AG04449 (cell line): ENCODE measurements around the gene SEPTIN5.
"Not testable (repeated sequence)": the region's sequence is repeated elsewhere in the genome, so short reads cannot be mapped to it uniquely, and the experiment has no call there.

Source experiments
- CTCF ChIA-PET: fragments of 350-600 bp; formaldehyde crosslinking; extraction: SDS; loops from one replicate; lab custom pipeline; 2021; ENCODE audit warnings: antibody characterized with exemption; lab: Yijun Ruan, JAX
- POLR2A ChIA-PET: fragments of 400-600, 350-600 bp; formaldehyde crosslinking; extraction: SDS; loops from one replicate; lab custom pipeline; 2020; ENCODE audit warnings: antibody characterized with exemption, inconsistent platforms; lab: Yijun Ruan, JAX
- DNase-seq: peaks from one replicate; pipeline ENCODE4 v3.0.0-alpha.2; 2010; ENCODE audit warnings: low read depth, low spot score
- H3K4me3 ChIP-seq: 2 replicates; pipeline ENCODE4 v1.5.1; 2011; ENCODE audit warnings: low read depth, mild to moderate bottlenecking, control low read depth, low read length
- CTCF ChIP-seq: IDR thresholded peaks from one replicate; pipeline ENCODE4 v1.5.1; 2011; ENCODE audit warnings: mild to moderate bottlenecking, moderate library complexity, low read length, control low read depth, inconsistent platforms; ENCODE audit not compliant: insufficient read depth; ENCODE audit errors: missing control alignments

The SEPTIN5 gene

GRCh38 chr22:19674129-19674928, 40.0 kb upstream of the SEPTIN5 start:
- ChIA-PET CTCF (interaction anchor here (1.2 to 1.9 kb wide), 4 partner anchors 10 to 56 kb away, joined by 3 to 4 read pairs (median 4); no protein-coding TSS in a partner anchor), POLR2A (no interaction called here)
- no peak for TF ChIP-seq CTCF
- H3K4me3 ChIP-seq: no peak overlapping the region
- DNase-seq: no peak

- H3K4me3 ChIP-seq: no peak overlapping the region
- ChIA-PET CTCF (interaction anchor here (1.2 to 1.9 kb wide), 3 partner anchors 10 to 45 kb away, joined by 3 to 4 read pairs (median 4); no protein-coding TSS in a partner anchor), POLR2A (no interaction called here)
- DNase-seq: no peak
- TF ChIP-seq CTCF: no peak
Measured at GRCh38 chr22:19674929-19675253, 39.4 kb upstream of the SEPTIN5 start.

GRCh38 chr22:19675428-19675827, 38.9 kb upstream of the SEPTIN5 start:
- no peak for TF ChIP-seq CTCF
- H3K4me3 ChIP-seq: no peak overlapping the region
- no peak for DNase-seq
- ChIA-PET CTCF (interaction anchor here (1.1 to 1.9 kb wide), 2 partner anchors 11 to 55 kb away, joined by 3 to 4 read pairs; no protein-coding TSS in a partner anchor), POLR2A (no interaction called here)

GRCh38 chr22:19676437-19676836, 37.9 kb upstream of the SEPTIN5 start:
- POLR2A ChIA-PET, DNase-seq, H3K4me3 ChIP-seq: not testable (repeated sequence)
- CTCF ChIA-PET: interaction anchor here (1.1 to 1.9 kb wide), 3 partner anchors 12 to 54 kb away, joined by 3 to 4 read pairs (median 3); no protein-coding TSS in a partner anchor

- H3K4me3 ChIP-seq: no peak overlapping the region
- POLR2A ChIA-PET: no interaction called here
- CTCF ChIA-PET: interaction anchor here (0.5 to 4.1 kb wide), 9 partner anchors 10 to 289 kb away, joined by 3 to 39 read pairs (median 4); no protein-coding TSS in a partner anchor
- no peak for TF ChIP-seq CTCF
- no peak for DNase-seq
Measured at GRCh38 chr22:19678949-19679521, 35.3 kb upstream of the SEPTIN5 start.

- TF ChIP-seq CTCF: peak; percentile 62
- H3K4me3 ChIP-seq: no peak overlapping the region
- ChIA-PET POLR2A (no interaction called here), CTCF (interaction anchor here (0.5 to 4.1 kb wide), 9 partner anchors 10 to 289 kb away, joined by 3 to 39 read pairs (median 4); no protein-coding TSS in a partner anchor)
- DNase-seq: no peak
Measured at GRCh38 chr22:19679522-19680101, 34.7 kb upstream of the SEPTIN5 start.
